ENCODE data around the gene CHN2.

The CHN2 gene

DNA sequence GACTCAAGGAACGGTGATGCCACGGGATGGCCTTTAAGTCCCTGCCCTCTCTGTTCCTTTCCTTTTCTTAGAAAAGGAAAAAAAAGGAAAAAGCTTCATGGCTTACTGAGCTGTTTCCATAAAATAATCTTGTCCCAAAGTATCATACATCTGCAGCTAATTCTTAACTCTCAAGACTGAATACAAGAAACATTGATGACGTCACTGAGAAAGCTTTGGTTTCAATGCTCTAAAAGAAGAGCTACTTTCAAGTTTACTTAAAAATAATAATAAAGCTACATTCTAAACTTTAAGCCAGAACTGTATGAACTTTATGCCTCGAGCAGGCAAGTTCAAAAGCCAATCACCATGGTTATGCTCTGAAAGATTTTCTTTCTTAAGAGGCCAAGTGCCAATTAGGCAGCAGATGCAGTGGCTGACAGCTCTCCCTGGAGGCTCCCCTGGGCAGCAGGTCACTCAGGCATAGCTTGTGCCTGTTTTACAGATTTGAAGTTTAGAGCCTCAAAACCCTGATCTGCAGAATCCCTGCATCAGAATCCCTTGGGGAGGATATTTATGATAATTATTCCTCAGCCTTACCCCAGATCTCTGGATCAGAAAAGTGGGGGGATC lies 165.0 kb downstream of the CHN2 start:
- no peak for DNase-seq (ENCODE audit: low read depth in 3 of 3, low spot score in 1 of 3)

DNA sequence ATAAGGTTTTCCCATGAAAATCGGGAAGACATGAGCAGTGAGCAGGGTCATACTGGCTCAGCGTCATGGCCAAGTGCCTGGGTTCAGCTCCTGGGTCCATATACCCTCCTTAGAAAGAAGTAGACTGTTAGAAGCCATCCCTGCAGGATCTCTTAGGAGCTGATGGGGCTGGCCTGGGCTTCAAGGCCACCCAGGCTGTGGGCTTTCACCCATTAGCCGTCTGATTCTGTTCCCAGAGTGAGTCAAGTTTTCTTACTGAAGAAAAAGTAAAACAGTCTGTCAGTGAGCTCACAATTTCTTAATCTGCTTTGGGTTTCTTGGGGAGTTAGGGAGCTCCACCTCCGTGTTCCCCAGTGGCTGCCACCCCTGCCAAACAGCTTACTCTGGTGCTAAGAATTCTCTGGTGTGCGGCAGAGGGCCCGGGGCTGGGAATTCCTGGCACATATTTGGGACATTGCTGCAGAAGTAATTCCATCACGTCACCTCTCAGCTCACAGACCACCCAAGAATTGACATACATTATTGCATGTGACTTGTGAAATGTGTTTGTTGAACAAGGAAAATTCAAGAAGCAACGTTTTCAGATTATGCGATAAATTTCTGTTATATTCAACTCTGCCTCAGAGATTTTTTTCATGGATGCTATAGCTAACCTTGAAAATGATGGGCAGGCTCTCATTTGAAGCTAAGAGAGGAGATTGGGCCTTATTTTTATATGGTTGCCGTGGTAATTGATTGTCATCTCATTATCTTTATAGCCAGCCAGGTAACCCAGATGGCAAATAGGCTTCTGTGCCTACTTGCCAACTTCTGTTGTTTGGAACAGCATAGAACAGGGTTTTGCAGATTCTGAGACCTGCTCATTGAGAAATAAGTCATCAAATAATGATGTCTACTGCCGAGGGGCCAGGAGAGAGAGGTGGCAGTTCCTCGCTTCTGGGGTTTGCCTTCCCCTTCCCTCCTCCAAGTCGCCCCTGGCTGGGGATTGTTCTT lies 166.4 kb downstream of the CHN2 start:
- DNase-seq (ENCODE audit: low read depth in 3 of 3, low spot score in 1 of 3) = no peak

DNA sequence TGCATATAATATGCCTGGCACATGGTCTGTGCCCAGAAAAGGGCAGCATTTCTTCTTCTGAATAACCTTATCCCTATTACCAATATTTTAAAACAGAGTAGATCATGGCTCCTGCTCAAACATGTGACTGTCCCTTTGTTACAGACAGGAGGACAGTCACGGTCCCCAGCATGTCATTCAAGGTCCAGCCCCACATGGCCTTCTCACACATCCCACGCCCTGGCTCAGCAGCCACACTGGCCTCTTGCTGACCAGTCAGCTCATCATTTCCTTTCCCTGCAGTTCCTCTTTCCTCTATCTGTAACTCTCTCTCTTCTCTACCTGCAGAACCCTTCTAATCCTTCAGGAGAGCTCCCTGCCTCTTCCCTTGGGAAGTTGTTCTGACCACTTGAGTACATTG lies 167.8 kb downstream of the CHN2 start:
- DNase-seq (ENCODE audit: low read depth in 3 of 3, low spot score in 1 of 3) = no peak

DNA sequence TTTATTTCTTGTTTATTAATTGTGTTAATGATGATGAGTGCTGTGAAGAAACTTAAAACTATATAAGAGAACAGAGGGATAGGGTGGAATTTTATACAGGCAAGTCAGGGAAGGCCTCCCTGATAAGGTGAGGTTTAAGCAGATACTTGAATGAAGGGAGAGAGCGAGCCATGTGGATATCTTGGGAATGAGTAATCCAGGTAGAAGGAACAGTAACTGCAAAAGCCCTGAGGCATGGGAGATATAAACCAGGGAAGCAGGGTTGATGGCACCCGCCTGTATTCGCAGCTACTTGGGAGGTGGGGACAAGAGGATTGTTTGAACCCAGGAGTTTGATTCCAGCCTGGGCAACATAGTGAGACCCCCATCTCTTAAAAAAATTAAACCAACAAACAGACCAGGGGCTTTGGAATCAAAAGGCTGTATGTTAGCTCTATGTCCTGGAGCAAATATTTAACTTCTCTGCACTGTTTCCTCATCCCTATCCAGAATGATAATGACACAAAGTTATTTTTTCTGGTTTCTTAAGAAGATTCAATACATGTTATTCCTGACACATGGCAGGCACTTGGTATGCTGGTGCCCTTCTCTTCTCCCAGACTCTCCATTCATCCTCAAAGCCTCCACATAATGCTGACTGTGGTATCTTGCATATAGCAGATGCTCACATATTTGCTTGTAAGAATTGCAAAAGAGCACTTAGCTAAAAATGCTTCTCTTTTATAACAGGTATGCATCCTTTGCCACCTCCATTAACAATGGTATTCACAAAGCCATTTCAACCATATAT lies 169.3 kb downstream of the CHN2 start:
- DNase-seq (ENCODE audit: low read depth in 3 of 3, low spot score in 1 of 3) = no peak

DNA sequence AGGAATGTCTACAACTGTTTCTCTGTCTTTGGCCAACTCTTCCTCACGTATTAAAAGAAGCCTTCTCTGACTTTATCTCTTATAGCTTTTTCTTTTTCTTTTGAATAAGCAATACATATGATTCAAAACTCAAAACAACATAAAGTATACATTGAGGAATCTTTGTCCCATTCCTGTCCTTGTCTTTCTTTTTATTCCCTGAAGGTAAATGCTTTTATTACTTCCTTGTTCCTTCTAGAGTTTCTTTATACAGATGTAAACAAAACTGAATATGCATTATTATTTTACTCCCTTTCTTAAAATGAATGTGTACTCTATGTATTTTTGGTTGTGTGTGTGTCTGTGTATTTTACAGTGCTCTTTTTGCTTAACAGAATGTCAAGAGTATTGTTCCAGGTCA lies 170.1 kb downstream of the CHN2 start:
- DNase-seq (ENCODE audit: low read depth in 3 of 3, low spot score in 1 of 3) = no peak

DNA sequence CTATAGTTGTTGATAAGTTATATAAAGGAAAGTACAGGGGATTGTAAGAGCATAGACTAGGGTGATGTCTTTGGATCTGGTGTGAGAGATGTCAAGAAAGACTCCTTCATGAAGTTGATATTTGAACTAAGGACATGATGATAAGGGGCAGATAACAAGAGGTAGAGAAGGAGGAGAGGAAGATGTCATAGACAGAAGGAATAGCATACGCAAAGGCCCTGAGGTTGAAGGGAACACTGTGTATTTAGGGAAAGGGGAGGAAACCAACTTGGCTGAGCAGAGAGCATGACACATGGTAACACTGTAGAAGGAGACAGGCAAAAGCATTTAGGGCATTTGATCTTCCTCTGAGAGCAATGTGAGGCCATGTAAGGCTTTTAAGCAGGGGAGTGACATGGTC lies 170.8 kb downstream of the CHN2 start:
- DNase-seq (ENCODE audit: low read depth in 3 of 3, low spot score in 1 of 3) = no peak

DNA sequence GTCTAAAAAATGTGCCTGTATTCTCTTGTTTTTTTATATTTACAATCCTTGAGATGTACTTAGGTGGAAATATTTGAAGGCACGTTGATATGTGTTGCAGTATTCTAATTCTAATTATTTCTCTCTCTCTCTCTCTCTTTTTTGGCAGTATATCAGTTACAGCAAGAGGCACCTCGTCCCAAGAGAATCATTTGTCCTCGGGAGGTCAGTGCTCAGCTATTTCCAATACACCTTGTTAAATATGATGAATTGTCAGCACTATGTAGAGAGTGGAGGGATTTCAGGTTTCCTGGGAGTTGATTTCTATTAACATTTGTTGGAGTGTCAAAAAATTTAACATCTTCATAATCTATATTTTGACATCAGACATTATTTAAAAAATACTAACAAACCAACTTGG lies 173.2 kb downstream of the CHN2 start:
- no peak for DNase-seq (ENCODE audit: low read depth in 3 of 3, low spot score in 1 of 3)

DNA sequence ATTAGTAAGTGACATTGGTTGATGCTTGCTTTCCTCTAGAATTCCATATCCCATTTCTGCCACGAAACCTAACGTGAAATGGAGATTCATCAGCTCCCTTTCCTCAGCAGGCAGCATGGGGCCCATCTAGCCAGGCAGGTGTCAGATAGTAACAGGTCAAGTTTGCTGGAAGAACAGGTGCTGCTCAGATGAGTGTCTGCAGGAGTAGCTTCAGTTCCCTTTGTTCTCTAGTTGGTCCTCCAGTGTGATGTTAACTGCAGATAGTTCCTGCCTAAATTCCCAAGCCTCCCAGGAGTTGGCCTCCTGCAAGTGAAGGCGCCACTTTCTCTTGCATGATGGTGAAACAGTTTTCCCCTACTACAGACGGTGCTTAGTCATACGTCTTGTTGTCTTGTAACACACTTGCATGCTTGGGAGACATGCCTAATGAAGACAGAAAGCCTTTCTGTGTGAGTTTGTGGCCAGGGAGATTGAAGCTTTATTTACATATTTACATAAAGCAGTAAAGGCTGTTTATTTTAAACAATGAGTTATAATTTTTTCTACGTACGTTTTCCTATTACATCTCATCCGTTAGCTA lies 175.4 kb downstream of the CHN2 start:
- no peak for DNase-seq (ENCODE audit: low read depth in 3 of 3, low spot score in 1 of 3)

DNA sequence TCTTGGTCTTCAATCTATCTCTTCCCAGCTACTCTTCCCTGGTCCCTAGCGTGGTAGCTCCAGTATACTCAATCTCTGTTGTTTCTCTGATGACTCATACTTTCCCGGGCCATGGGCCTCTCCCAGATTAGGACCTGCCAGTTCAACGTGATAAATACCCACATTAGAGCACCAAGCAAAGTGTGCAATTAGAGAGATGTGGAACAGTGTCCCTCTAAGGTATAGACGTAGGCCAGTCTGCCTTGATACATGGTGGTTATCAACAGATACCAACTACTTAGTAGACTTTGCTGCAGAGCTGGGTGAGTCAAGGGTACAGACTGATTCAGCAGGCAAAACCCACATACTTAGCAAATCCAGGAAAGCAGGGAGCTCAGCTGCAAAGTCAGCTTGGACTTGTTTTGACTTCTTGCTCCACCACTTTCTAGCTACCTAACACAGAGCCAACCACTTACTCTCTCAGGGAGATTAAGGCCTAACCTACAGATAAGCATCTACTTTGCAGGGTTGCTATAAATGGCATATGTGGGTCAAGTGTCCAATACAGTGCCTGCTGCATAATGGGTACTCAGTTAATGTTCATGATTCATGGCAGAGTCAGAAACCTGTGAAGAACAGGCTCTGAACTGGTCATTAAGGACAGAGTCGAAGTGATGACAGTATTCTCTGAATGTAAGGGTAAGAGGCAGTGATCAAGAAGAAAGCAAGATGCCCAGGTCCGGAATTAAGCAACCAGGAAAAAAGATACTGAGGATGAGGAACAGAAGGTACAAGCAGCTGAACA lies 176.1 kb downstream of the CHN2 start:
- no peak for DNase-seq (ENCODE audit: low read depth in 3 of 3, low spot score in 1 of 3)

DNA sequence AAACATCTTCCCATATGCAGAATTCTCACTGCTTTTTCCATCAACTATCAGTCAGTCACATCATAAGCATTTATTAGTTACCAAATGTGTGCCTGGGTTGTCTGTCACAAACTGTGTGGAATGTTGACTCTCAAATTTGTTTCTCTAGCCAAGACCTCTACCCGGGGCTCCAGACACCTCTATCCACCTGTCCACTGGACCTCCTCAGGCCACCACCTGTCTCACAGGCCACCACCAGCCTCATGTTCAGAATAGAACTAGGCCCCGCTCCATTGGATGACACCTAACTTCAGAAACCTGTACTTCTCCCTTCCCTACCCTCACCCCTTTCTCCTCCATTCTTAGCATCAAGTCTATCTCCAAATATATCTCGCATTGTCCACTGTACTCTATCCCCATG lies 176.9 kb downstream of the CHN2 start:
- no peak for DNase-seq (ENCODE audit: low read depth in 3 of 3, low spot score in 1 of 3)

DNA sequence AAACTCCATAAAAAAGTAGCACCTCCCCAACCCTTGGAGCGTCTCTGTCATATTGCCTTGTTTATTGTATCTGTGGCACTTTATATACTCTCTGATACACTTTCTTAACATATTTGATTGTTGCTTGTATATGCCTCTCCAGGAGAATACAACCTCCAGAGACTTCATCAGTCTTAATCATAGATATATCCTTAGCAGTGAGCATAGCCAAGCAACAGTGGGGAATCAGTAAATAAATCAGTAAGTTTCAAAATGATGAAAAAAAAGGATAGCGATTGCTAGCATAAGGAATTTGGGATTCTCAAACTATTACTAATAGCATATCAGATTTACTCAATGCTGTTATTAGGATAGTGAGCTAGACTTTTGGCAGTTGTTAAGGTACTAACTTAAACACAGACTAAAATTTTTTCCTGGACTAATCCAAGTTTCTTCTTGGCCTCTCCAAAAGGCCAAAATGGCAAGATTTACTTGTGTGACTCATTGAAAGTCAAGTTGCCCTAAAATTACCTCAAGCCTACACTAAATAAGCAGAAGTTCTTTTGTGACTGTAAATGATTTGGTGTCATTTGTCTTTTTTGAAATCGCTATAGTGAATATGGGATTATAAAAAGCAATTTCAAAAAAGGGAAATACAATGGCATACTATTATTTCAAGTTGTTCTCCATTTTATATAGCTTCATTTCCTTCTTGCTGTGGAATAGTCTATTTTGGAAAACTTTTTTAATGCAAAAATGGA lies 177.9 kb downstream of the CHN2 start:
- DNase-seq (ENCODE audit: low read depth in 3 of 3, low spot score in 1 of 3) = no peak

DNA sequence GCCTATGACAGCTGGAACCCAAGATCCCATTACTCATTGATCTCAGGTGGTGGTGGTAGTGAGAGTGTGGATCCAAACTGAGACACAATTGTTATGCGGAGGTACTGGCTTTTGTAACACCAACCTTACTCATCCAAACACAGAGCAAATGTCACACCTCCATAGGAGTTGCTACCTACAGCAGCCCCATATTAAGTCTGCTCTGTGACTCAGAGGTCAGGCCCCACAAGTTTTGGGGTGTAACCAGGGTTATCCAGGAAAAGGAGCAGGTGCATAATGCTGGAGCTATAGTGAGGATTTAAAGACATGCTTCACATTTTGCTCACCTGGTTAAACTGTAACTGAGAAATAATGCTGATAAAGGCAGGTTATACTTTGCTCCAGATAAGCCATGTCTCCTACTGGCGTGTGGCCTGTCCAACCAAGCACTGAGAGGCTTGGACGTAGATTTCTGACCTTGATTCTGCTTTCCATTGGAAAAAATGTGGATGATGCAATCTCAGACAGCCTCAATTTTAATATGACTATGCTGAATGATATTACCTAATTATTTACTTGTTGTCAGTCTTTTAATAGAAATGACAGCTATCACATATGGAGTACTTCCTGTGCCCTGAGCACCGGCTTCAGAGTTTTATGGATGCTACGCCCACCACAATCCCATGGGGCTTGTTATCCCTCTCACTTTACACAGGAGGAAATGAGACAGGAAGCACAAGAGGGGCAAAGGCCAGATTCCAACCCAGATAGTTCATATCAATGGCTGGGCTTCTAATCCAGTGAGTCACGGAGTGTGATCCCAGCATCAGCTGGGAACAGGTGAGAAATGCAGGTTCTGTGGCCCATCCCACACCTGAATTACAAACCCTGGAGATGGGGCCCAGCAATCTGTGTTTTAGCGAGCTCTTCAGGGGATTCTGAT lies 181.3 kb downstream of the CHN2 start:
- no peak for DNase-seq (ENCODE audit: low read depth in 3 of 3, low spot score in 1 of 3)

DNA sequence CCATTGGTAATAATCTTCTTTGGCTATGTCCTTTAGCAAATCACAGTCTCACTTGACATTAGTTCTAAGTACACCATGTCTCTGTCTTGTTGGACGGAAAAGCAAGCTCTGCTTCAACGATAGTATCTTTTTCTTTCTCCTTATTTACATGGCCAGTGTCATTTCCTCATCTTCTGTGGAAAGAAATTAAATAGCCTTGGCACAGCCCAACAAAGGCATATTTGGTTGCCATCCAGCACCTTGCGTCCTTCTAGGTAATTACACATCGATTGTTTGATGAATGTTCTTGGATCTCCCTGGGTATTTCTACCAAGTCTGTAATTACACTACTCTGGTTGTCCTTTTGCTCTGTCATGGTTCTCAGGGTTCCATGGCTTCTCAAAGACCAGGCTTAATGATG lies 183.1 kb downstream of the CHN2 start:
- no peak for DNase-seq (ENCODE audit: low read depth in 3 of 3, low spot score in 1 of 3)

DNA sequence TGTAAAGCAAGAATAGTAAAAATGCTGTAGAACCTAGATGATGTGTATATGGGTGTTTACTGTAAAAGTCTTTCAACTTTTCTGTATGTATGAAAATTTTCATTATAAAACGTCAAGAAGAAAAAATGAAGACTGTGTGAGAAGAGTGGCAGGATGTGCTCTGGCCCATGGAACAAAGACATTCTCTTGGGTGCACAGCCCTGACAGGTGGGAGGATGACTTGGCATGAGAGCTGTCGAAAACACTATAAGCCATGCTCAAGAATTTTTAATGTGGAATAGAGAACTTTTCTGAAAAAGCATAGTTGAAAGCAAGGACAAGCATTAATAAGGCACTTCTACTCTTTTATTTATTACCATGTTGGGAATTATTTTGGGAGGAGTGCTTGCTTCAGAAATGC lies 185.0 kb downstream of the CHN2 start:
- no peak for DNase-seq (ENCODE audit: low read depth in 3 of 3, low spot score in 1 of 3)

DNA sequence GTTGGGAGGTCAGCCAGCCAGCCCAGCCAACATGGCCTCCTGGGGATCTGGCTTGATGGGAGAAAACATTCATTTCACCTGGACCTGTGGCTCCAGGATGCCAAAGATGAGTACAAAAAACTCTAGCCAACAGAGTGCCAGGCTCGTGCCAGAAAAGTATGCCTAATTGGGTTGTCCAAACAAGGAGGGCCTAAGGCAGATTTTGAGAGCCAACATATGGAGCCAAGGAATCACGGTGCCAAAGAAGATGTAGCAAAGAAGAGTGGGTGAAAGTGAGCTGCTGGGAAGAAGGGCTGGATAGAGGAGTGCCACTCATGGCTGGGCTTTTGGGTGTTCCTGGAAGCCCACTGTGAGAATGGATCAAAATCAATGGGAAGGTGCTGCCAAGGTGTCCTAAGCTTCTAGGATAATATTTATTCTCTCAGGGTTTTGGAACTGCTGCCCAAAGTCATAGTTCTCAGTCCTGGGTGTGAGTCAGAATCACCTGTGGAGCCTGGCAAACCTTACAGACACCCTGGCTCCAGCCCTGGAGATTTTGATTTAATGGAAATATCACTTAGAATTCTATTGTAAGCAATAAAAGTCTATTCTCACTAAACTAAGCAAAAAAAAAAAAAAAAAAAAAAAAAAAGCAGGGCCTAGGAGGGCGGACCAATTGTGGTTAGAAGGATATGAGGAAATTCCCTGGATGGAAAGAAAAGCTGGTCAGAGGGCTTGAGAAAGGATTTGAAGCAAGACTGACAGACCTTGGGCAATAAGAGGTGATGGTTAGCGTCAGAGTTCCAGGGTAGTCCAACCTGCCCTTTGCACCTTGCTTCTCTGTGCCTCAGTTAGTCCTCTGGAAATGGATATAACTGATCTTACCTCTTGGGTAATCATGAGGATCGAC lies 186.9 kb downstream of the CHN2 start:
- DNase-seq (ENCODE audit: low read depth in 3 of 3, low spot score in 1 of 3) = no peak

DNA sequence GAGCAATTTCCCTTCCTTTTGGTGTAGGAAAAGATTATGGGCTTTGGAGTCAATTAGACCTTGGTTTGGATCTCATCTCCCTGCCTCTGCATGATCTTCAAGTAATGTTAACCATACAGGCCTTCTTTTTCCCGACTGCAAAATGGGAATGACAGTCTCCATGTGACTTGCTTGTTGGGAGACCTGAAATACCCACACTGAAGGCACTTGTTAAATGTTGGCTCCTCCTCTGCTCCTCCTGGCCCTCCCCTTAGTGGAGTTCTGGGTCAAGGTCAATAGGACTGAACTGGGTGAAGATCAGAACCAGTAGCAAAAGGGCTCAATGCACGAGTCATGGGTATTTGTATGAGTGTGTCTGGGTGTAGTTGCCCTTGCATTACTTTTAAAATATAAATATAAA lies 189.7 kb downstream of the CHN2 start:
- no peak for DNase-seq (ENCODE audit: low read depth in 3 of 3, low spot score in 1 of 3)

DNA sequence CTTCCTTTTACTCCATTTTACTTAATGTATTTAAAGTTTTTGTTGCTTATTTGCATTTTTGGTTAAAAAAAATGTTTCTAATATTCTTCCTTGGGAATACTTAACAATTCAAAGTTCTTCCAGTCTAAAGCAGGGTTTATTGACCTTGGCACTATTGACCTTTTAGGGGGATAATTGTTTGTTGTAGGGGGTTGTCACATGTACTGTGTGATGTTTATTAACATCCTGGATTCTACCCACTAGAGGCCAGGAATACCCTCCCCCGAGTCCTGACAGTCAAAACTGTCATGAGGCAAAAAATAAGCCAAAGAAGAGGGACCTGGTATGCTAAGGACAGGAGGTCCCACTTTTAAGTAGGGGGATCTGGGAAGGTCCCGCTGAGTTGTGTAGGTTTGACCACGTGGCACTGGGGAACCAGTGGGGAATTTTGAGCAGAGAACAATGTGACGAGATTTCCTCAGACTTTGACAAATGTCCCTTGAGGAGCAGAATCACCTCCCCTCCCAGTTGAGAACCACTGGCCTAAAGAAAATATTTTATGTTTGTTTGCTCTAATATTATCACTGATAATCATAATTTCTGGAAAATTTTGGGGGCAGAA lies 190.7 kb downstream of the CHN2 start:
- no peak for DNase-seq (ENCODE audit: low read depth in 3 of 3, low spot score in 1 of 3)

All from stimulated activated CD4-positive, alpha-beta T cell treated with anti-CD3 and anti-CD28 coated beads, TNF-alpha, amount 100 ng/mL, for 1 hour (primary cell).